ENCODE results near the gene KCNJ9. TPM values are rescaled to one million over a fixed set of nuclear protein-coding genes. Genes with fewer than 3 reads are reported as not detected.

The KCNJ9 gene
- total RNA-seq, 1 donor from 2014 or later, result not detected

DNA sequence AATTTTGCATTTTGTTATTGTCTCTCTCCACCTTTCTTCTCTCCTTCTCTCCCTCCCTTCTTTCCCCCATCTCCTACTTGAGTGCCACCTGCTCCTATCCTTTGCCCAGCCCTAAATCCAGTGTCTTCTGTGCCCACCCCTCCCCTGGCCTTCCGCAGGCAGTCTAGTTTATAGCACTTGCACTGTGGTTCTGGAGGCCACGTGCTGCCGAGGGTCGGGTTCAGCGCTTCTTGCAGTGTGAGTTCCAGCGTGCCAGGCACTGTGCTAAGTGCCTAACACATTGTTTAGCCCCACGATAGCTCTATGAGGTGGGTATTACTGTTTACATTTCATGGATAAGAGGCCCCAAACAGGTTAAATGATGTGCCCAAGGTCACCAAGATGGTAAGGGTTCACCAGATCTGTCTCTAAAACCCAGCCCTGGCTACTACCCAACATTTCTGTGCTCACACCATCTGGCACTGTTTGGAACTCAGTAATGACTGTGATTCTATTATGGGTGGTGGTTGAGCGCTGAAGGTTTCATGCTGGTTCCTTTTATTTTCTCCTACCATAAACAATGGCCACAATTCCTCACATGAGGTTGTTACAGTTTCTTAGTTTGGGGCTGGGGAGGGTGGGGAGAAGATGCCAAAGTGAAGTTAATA, 56.0 kb downstream of the KCNJ9 start:
- Histone ChIP-seq H3K27me3 (ENCODE audit: control insufficient read depth, insufficient read depth, low read length) (peaks cover 6% of the 10 kb centered on the region), H3K36me3 (ENCODE audit: control insufficient read depth, insufficient read depth, low read length) (no peaks in the 10 kb centered on the region)
- no peak for DNase-seq (ENCODE audit: low read depth)

DNA sequence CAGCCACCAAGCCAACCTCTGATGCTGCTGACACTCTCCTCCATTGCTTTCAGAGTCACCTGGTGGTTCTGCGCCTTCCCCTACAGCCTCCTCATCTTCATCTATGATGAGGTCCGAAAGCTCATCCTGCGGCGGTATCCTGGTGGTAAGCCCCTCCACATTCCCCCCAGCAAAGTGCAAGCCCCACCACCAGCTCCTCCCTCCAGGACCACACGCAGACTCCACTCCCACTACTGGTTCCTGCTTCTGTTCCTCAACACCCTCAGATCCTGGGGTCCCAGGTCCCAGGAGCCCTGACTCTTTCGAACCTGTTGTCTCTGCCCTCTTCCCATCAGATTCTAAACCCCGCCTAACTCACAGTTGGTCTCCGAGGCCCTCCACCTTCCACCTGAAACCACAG, 58.5 kb downstream of the KCNJ9 start:
- TF ChIP-seq, protein P1, sequence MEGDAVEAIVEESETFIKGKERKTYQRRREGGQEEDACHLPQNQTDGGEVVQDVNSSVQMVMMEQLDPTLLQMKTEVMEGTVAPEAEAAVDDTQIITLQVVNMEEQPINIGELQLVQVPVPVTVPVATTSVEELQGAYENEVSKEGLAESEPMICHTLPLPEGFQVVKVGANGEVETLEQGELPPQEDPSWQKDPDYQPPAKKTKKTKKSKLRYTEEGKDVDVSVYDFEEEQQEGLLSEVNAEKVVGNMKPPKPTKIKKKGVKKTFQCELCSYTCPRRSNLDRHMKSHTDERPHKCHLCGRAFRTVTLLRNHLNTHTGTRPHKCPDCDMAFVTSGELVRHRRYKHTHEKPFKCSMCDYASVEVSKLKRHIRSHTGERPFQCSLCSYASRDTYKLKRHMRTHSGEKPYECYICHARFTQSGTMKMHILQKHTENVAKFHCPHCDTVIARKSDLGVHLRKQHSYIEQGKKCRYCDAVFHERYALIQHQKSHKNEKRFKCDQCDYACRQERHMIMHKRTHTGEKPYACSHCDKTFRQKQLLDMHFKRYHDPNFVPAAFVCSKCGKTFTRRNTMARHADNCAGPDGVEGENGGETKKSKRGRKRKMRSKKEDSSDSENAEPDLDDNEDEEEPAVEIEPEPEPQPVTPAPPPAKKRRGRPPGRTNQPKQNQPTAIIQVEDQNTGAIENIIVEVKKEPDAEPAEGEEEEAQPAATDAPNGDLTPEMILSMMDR (IDR thresholded peaks at IDR 0.05; ENCODE audit: insufficient read depth, low read length, poor library complexity, severe bottlenecking), result no peak
- no peak overlapping the region for H3K4me3 ChIP-seq (ENCODE audit: low read depth, low read length)
- no peaks in the 10 kb centered on the region for H3K36me3 ChIP-seq (ENCODE audit: control insufficient read depth, insufficient read depth, low read length)
- no peak for DNase-seq (ENCODE audit: low read depth)
- H3K27me3 ChIP-seq (ENCODE audit: control insufficient read depth, insufficient read depth, low read length), result peaks cover 5% of the 10 kb centered on the region

More for the DNA sequence above, 56.0 kb downstream of the KCNJ9 start:
- H3K4me3 ChIP-seq (ENCODE audit: low read depth, low read length), result no peak overlapping the region
- TF ChIP-seq, protein P1 (IDR thresholded peaks at IDR 0.05; ENCODE audit: insufficient read depth, low read length, poor library complexity, severe bottlenecking), result no peak

Other genes with a start within 250 kb of the KCNJ9 start
- 0.07 TPM in 1 of 2 replicates, not detected in the other for gene VSIG8, start 218.9 kb upstream of the KCNJ9 start, total RNA-seq
- gene CFAP45, start 181.4 kb upstream of the KCNJ9 start, total RNA-seq, result 0.21 and 2.0 TPM in 2 replicates
- gene TAGLN2, start 156.0 kb upstream of the KCNJ9 start, total RNA-seq, result 700 and 719 TPM in 2 replicates
- gene IGSF9, start 135.9 kb upstream of the KCNJ9 start, total RNA-seq, result 1.7 and 1.9 TPM in 2 replicates
- gene SLAMF9, start 127.3 kb upstream of the KCNJ9 start, total RNA-seq, result not detected in 2 replicates
- gene PIGM, start 49.5 kb upstream of the KCNJ9 start, total RNA-seq, result 5.3 and 5.5 TPM in 2 replicates
- gene KCNJ10, start 11.4 kb upstream of the KCNJ9 start, total RNA-seq, result 0.04 TPM in 1 of 2 replicates, not detected in the other
- 32.9 and 44.3 TPM in 2 replicates for gene IGSF8, start 17.1 kb downstream of the KCNJ9 start, total RNA-seq
- gene ATP1A2, start 34.2 kb downstream of the KCNJ9 start, total RNA-seq, result 0.04 and 0.07 TPM in 2 replicates
- gene ATP1A4, start 70.1 kb downstream of the KCNJ9 start, total RNA-seq, result not detected in 2 replicates
- gene CASQ1, start 109.0 kb downstream of the KCNJ9 start, total RNA-seq, result not detected in 2 replicates
- 139 and 147 TPM in 2 replicates for gene PEA15, start 123.8 kb downstream of the KCNJ9 start, total RNA-seq
- gene DCAF8, start 181.0 kb downstream of the KCNJ9 start, total RNA-seq, result 60.5 and 69.4 TPM in 2 replicates
- 43.8 and 45.8 TPM in 2 replicates for gene PEX19, start 203.6 kb downstream of the KCNJ9 start, total RNA-seq